GM20000 (cell line): ENCODE measurements around the gene CFAP100.

Experiments
- DNase-seq: peaks from one replicate; pipeline ENCODE4 v3.0.0; 2012; ENCODE audit warnings: low spot score
- CTCF ChIP-seq: IDR thresholded peaks from 2 replicates; pipeline ENCODE4 v1.5.1; 2012; ENCODE audit warnings: mild to moderate bottlenecking, control low read depth; ENCODE audit errors: extremely low read depth, missing control alignments

CFAP100 gene

GRCh38 chr3:126401611-126402160, 7.0 kb downstream of the CFAP100 start:
- DNase-seq, result no peak
- TF ChIP-seq CTCF, result no peak

- no peak for TF ChIP-seq CTCF
Measured at GRCh38 chr3:126402178-126402577, 7.5 kb downstream of the CFAP100 start.

GRCh38 chr3:126402666-126403302, 8.1 kb downstream of the CFAP100 start:
- DNase-seq, result no peak
- no peak for TF ChIP-seq CTCF

More at GRCh38 chr3:126402178-126402577, 7.5 kb downstream of the CFAP100 start:
- DNase-seq, result no peak

- TF ChIP-seq CTCF, result no peak
Measured at GRCh38 chr3:126406389-126407296, 11.9 kb downstream of the CFAP100 start.

GRCh38 chr3:126407412-126408044, 12.8 kb downstream of the CFAP100 start:
- TF ChIP-seq CTCF, result no peak
- DNase-seq, result no peak

More at GRCh38 chr3:126406389-126407296, 11.9 kb downstream of the CFAP100 start:
- DNase-seq, result no peak

GRCh38 chr3:126408099-126408498, 13.4 kb downstream of the CFAP100 start:
- no peak for TF ChIP-seq CTCF
- no peak for DNase-seq
